WTC11 (cell line): ENCODE measurements around the gene RTKN2. TPM values are rescaled to one million over a fixed set of nuclear protein-coding genes. Genes with fewer than 3 reads are reported as not detected.

Source experiments
- ATAC-seq: fragments of 200-7000 bp; cut with Tn5 transposase; 2 replicates; pipeline ENCODE4 v1.10.0; 2021; ENCODE audit warnings: mild to moderate bottlenecking, moderate library complexity
- CTCF ChIA-PET: fragments of 300-600 bp; sonication (Branson Sonifier 250); formaldehyde crosslinking; loops from one replicate; lab custom pipeline; 2021; ENCODE audit warnings: antibody characterized with exemption; lab: Charles Lee
- POLR2A ChIA-PET: fragments of 350-600 bp; sonication (Branson Sonifier 250); formaldehyde crosslinking; loops from one replicate; lab custom pipeline; 2021; ENCODE audit warnings: antibody characterized with exemption; lab: Charles Lee
- DNase-seq: peaks from one replicate; pipeline ENCODE4 v3.0.0; 2021; ENCODE audit warnings: low spot score
- H3K27ac Mint-ChIP-seq: 2 replicates; pipeline ENCODE4 v1.8.0; 2021; ENCODE audit warnings: mixed read lengths
- H3K27me3 Mint-ChIP-seq: 2 replicates; pipeline ENCODE4 v1.8.0; 2021; ENCODE audit warnings: low read depth, mild to moderate bottlenecking, moderate library complexity, mixed read lengths
- H3K36me3 Mint-ChIP-seq: 2 replicates; pipeline ENCODE4 v1.8.0; 2021; ENCODE audit warnings: mixed read lengths
- H3K4me1 Mint-ChIP-seq: 2 replicates; pipeline ENCODE4 v1.8.0; 2022; ENCODE audit warnings: mixed read lengths
- H3K4me3 Mint-ChIP-seq: 2 replicates; pipeline ENCODE4 v1.8.0; 2021; ENCODE audit warnings: mild to moderate bottlenecking, moderate library complexity, mixed read lengths
- H3K9me3 Mint-ChIP-seq: 2 replicates; pipeline ENCODE4 v1.8.0; 2021; ENCODE audit warnings: mixed read lengths
- ATF1 ChIP-seq: sonication (generic); formaldehyde crosslinking; IDR thresholded peaks from 2 replicates; pipeline ENCODE4 v1.8.1; 2023; ENCODE audit warnings: mild to moderate bottlenecking, moderate library complexity, missing genetic modification reagents
- CBFB ChIP-seq: sonication (generic); formaldehyde crosslinking; IDR thresholded peaks from 2 replicates; pipeline ENCODE4 v1.8.1; 2022; ENCODE audit warnings: mild to moderate bottlenecking, low read depth, missing genetic modification reagents
- CDX4 ChIP-seq: fragments of 250-450 bp; sonication (Bioruptor Pico); IDR thresholded peaks from 2 replicates; pipeline ENCODE4 v1.9.0; 2021; ENCODE audit warnings: moderate library complexity, mild to moderate bottlenecking, inconsistent platforms, borderline replicate concordance
- EMX1 ChIP-seq: fragments of 250-450 bp; sonication (Bioruptor Pico); IDR thresholded peaks from 2 replicates; pipeline ENCODE4 v1.8.0; 2021; ENCODE audit warnings: mild to moderate bottlenecking
- FOXJ3 ChIP-seq: sonication (generic); formaldehyde crosslinking; IDR thresholded peaks from 2 replicates; pipeline ENCODE4 v1.9.0; 2021; ENCODE audit warnings: missing genetic modification reagents, mild to moderate bottlenecking, borderline replicate concordance
- GABPB1 ChIP-seq: sonication (generic); formaldehyde crosslinking; IDR thresholded peaks from 2 replicates; pipeline ENCODE4 v1.8.1; 2023; ENCODE audit warnings: mild to moderate bottlenecking, missing genetic modification reagents
- GRHL2 ChIP-seq: fragments of 250-450 bp; sonication (Bioruptor Pico); IDR thresholded peaks from 2 replicates; pipeline ENCODE4 v1.8.0; 2022; ENCODE audit warnings: mild to moderate bottlenecking, moderate library complexity; ENCODE audit not compliant: insufficient replicate concordance, severe bottlenecking
- IRF2 ChIP-seq: sonication (generic); formaldehyde crosslinking; IDR thresholded peaks from 2 replicates; pipeline ENCODE4 v1.8.0; 2022; ENCODE audit warnings: low read depth, missing genetic modification reagents, borderline replicate concordance
- NFATC4 ChIP-seq: fragments of 250-450 bp; sonication (Bioruptor Pico); IDR thresholded peaks from 2 replicates; pipeline ENCODE4 v1.9.0; 2021; ENCODE audit warnings: mild to moderate bottlenecking
- NR3C1 ChIP-seq: sonication (generic); formaldehyde crosslinking; conservative IDR thresholded peaks from 2 replicates; pipeline ENCODE4 v1.8.1; 2023; ENCODE audit warnings: low read depth, mild to moderate bottlenecking, missing genetic modification reagents
- PRRX2 ChIP-seq: fragments of 250-450 bp; sonication (Bioruptor Pico); IDR thresholded peaks from 2 replicates; pipeline ENCODE4 v1.8.0; 2021; ENCODE audit warnings: mild to moderate bottlenecking
- RORB ChIP-seq: fragments of 250-450 bp; sonication (Bioruptor Pico); IDR thresholded peaks from 2 replicates; pipeline ENCODE4 v1.9.0; 2021; ENCODE audit warnings: mild to moderate bottlenecking
- SOX15 ChIP-seq: fragments of 250-450 bp; sonication (Bioruptor Pico); IDR thresholded peaks from 2 replicates; pipeline ENCODE4 v1.9.0; 2021; ENCODE audit warnings: mild to moderate bottlenecking
- USF1 ChIP-seq: sonication (generic); formaldehyde crosslinking; IDR thresholded peaks from 2 replicates; pipeline ENCODE4 v1.8.0; 2022; ENCODE audit warnings: mild to moderate bottlenecking, missing genetic modification reagents
- ZNF121 ChIP-seq: sonication (generic); formaldehyde crosslinking; IDR thresholded peaks from 2 replicates; pipeline ENCODE4 v1.8.0; 2023; ENCODE audit warnings: missing genetic modification reagents
- ZNF232 ChIP-seq: sonication (generic); formaldehyde crosslinking; IDR thresholded peaks from 2 replicates; pipeline ENCODE4 v1.8.0; 2022; ENCODE audit warnings: mild to moderate bottlenecking, missing genetic modification reagents
- ZNF263 ChIP-seq: sonication (generic); formaldehyde crosslinking; IDR thresholded peaks from 2 replicates; pipeline ENCODE4 v1.8.1; 2022; ENCODE audit warnings: low read depth, mild to moderate bottlenecking, moderate library complexity, missing genetic modification reagents
- ZNF396 ChIP-seq: fragments of 250-450 bp; sonication (Bioruptor Pico); IDR thresholded peaks from 2 replicates; pipeline ENCODE4 v1.8.0; 2021; ENCODE audit warnings: mild to moderate bottlenecking, moderate library complexity, borderline replicate concordance
- ZNF512 ChIP-seq: sonication (generic); formaldehyde crosslinking; IDR thresholded peaks from 2 replicates; pipeline ENCODE4 v1.8.1; 2022; ENCODE audit warnings: missing genetic modification reagents, borderline replicate concordance
- total RNA-seq: library from RNA; stranded (reverse); gene quantifications from 3 replicates; pipeline ENCODE4 v1.2.3, GENCODE V29; 2021
- TF ChIP-seq, protein P1 (sequence below): sonication (generic); formaldehyde crosslinking; IDR thresholded peaks from 2 replicates; pipeline ENCODE4 v1.8.1; 2023; ENCODE audit warnings: mild to moderate bottlenecking, missing genetic modification reagents
- TF ChIP-seq, protein P2 (sequence below): sonication (generic); formaldehyde crosslinking; IDR thresholded peaks from 2 replicates; pipeline ENCODE4 v1.8.0; 2022; ENCODE audit warnings: mild to moderate bottlenecking, missing genetic modification reagents

Gene RTKN2
- total RNA-seq, 1 experiment from 2014 or later = 20.5 TPM

DNA sequence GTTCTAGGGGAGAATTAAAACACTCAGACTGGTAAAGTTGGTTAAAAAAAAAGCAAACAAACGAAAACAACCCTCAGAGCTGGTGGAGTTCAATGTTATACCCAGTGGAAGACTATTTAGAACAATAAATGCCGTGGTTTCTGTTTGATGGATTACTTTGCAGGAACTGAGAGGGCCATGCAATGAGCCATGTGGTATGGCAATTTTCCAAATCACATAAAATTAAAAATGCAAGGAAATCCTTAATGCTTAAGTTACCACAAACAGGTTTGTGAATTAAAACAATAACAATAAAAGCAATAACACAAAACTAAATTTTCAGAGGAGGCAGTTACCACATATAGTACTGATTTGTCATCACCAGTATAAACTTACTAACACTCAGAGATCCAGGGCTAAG is 96.9 kb downstream of the RTKN2 start:
- Mint-ChIP-seq H3K9me3 (peaks cover 23% of the 10 kb centered on the region), H3K27me3 (no peaks in the 10 kb centered on the region), H3K4me3 (no peak overlapping the region), H3K4me1 (peaks cover 4% of the 10 kb centered on the region), H3K36me3 (peaks cover 8% of the 10 kb centered on the region), H3K27ac (no peak overlapping the region)
- no peak for DNase-seq
- ChIA-PET POLR2A (no interaction called here), CTCF (no interaction called here)
- TF ChIP-seq CBFB (CRISPR knock-in tag) (no peak), GABPB1 (no peak), SOX15 (CRISPR knock-in tag) (no peak), NFATC4 (no peak), PRRX2 (CRISPR knock-in tag) (no peak), USF1 (no peak), NR3C1 (CRISPR knock-in tag) (no peak), FOXJ3 (CRISPR knock-in tag) (no peak), GRHL2 (no peak)
- no peak for ATAC-seq

DNA sequence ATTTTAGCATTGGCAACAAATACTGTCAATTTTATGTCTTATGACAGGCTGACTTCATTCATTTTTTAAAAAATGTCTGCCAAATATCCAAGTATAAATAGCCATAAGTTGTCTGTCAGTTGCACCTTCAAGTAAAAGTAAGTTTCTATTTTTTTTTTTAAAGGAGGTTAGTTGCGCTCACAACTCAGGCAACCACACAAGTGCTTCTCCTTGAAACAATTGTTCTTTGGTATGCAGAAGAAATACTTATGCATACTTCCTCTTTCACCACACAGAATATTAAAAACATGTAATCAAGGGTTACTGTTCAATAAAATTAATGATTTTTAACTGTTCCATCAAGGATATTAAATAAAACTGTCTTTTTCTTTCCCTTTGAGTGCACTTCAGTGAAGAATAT is 97.9 kb downstream of the RTKN2 start:
- H3K9me3 Mint-ChIP-seq = peaks cover 15% of the 10 kb centered on the region
- peaks cover 4% of the 10 kb centered on the region for H3K4me1 Mint-ChIP-seq

DNA sequence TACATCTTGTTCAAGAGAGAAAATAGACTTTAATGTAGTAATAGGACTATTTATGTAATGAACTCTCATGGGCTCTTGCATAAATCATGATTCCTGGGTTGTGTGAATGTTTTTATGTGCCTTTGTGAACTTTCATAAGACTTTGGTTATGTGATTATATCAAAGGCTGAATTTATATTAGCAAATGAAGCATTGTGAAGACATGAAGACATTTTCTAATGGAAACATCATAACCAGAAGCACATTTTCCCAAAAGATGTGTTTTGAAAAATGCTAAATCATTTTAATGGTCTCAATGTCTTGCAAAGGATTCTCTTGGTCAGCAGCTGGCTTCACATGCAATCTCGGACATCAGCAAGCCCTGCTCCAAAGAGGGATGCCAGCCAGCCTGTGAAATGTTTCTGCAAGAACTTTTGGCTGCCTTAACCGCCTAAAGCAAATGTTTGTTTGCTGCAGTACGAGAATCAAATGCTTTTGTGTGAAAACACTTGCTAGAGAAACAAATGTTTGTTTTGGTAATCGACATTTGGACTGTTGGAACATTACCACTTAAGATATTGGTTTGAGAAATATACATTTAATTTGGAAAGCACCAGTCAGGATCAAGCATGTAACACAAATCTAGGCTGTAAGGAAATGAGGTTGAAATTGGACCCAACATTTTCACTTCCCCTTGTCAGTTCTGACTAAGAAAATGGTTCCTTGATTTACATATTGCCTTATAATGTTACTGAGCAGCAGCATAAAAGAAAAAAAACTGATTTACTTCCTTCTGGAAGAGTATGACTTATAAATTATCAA is 102.1 kb downstream of the RTKN2 start:
- ChIA-PET POLR2A (no interaction called here), CTCF (no interaction called here)
- ATAC-seq (no peak), DNase-seq (no peak)
- Mint-ChIP-seq H3K27ac (no peak overlapping the region), H3K4me3 (no peak overlapping the region), H3K4me1 (peaks cover 8% of the 10 kb centered on the region), H3K9me3 (no peaks in the 10 kb centered on the region), H3K36me3 (no peaks in the 10 kb centered on the region), H3K27me3 (no peaks in the 10 kb centered on the region)
- TF ChIP-seq ZNF232 (CRISPR knock-in tag) (no peak), RORB (CRISPR knock-in tag) (no peak), ZNF396 (CRISPR knock-in tag) (no peak)

More for the DNA sequence above, 97.9 kb downstream of the RTKN2 start:
- Mint-ChIP-seq H3K27ac (no peak overlapping the region), H3K27me3 (no peaks in the 10 kb centered on the region), H3K4me3 (no peak overlapping the region), H3K36me3 (peaks cover 8% of the 10 kb centered on the region)
- DNase-seq (no peak), ATAC-seq (no peak)
- TF ChIP-seq CDX4 (CRISPR knock-in tag) (no peak), ZNF121 (CRISPR knock-in tag) (no peak)
- POLR2A ChIA-PET = no interaction called here
- CTCF ChIA-PET = no interaction called here

DNA sequence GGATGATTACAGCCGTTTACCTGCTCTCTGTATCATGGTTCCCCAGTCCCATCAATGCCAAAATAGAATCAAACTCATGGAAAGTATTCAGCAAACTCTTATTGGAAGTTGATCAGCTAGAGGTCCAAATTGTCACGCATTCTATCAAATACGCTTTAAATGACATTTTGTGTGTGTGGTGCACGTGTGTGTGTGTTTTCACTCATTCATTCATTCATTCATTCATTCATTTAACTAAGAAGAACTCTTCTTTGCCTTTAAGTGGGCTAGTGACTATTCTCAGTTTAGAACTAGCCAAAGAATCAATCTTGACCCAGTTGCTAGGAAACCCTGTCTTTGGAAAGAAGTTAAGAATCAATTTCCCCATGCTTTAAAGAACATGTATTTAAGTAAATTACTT is 102.8 kb downstream of the RTKN2 start:
- POLR2A ChIA-PET = interaction anchor here (0.6 kb wide), 1 partner anchor 224 kb away, joined by 3 read pairs; no protein-coding TSS in a partner anchor
- H3K9me3 Mint-ChIP-seq = no peaks in the 10 kb centered on the region
- H3K36me3 Mint-ChIP-seq = no peaks in the 10 kb centered on the region
- CTCF ChIA-PET = no interaction called here
- no peak overlapping the region for H3K27ac Mint-ChIP-seq
- H3K4me3 Mint-ChIP-seq = no peak overlapping the region
- DNase-seq = no peak
- ATAC-seq = no peak
- H3K27me3 Mint-ChIP-seq = no peaks in the 10 kb centered on the region
- peaks cover 9% of the 10 kb centered on the region for H3K4me1 Mint-ChIP-seq
- no peak for TF ChIP-seq IRF2 (CRISPR knock-in tag)
- no peak for TF ChIP-seq ZNF512 (CRISPR knock-in tag)
- no peak for TF ChIP-seq NFATC4
- TF ChIP-seq, protein P1, sequence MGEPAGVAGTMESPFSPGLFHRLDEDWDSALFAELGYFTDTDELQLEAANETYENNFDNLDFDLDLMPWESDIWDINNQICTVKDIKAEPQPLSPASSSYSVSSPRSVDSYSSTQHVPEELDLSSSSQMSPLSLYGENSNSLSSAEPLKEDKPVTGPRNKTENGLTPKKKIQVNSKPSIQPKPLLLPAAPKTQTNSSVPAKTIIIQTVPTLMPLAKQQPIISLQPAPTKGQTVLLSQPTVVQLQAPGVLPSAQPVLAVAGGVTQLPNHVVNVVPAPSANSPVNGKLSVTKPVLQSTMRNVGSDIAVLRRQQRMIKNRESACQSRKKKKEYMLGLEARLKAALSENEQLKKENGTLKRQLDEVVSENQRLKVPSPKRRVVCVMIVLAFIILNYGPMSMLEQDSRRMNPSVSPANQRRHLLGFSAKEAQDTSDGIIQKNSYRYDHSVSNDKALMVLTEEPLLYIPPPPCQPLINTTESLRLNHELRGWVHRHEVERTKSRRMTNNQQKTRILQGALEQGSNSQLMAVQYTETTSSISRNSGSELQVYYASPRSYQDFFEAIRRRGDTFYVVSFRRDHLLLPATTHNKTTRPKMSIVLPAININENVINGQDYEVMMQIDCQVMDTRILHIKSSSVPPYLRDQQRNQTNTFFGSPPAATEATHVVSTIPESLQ (CRISPR knock-in tag) = no peak
- TF ChIP-seq ATF1 (CRISPR knock-in tag) = no peak
- TF ChIP-seq EMX1 (CRISPR knock-in tag) = no peak
- no peak for TF ChIP-seq ZNF263 (CRISPR knock-in tag)
- TF ChIP-seq, protein P2, sequence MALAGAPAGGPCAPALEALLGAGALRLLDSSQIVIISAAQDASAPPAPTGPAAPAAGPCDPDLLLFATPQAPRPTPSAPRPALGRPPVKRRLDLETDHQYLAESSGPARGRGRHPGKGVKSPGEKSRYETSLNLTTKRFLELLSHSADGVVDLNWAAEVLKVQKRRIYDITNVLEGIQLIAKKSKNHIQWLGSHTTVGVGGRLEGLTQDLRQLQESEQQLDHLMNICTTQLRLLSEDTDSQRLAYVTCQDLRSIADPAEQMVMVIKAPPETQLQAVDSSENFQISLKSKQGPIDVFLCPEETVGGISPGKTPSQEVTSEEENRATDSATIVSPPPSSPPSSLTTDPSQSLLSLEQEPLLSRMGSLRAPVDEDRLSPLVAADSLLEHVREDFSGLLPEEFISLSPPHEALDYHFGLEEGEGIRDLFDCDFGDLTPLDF (CRISPR knock-in tag) = no peak
